SK-N-SH (cell line): ENCODE results near the gene WDHD1. TPM values are rescaled to one million over a fixed set of nuclear protein-coding genes. Genes with fewer than 3 reads are reported as not detected.
"Not testable (repeated sequence)": the region's sequence is repeated elsewhere in the genome, so short reads cannot be mapped to it uniquely, and the experiment has no call there.

Experiments used
- CTCF ChIA-PET: fragments of 300-600, 350-600 bp; formaldehyde crosslinking; extraction: SDS; loops from one replicate; lab custom pipeline; 2021; lab: Yijun Ruan, JAX
- POLR2A ChIA-PET: fragments of 350-600 bp; sonication (Branson Sonifier 250); formaldehyde crosslinking; extraction: SDS; loops from one replicate; lab custom pipeline; 2020; ENCODE audit warnings: antibody characterized with exemption, inconsistent platforms; lab: Yijun Ruan, JAX
- DNase-seq: peaks from one replicate; pipeline ENCODE4 v3.0.0; 2012
- H2AFZ ChIP-seq: fragments of 200-600 bp; sonication (generic); 2 replicates; pipeline ENCODE4 v1.8.1; 2016; ENCODE audit warnings: antibody characterized with exemption, mild to moderate bottlenecking, low read depth
- H3F3A ChIP-seq: fragments of 200-600 bp; sonication (generic); replicated peaks from 2 replicates; pipeline ENCODE3; 2016; ENCODE audit warnings: antibody characterized with exemption, mild to moderate bottlenecking; ENCODE audit not compliant: insufficient read depth
- H3K27ac ChIP-seq, 2 experiments: fragments of 200-500 bp in 1 of 2; fragments of 200-600 bp in 1 of 2; sonication (Bioruptor generic) in 1 of 2; sonication (generic), shearing (Covaris generic) in 1 of 2; 2 replicates each; pipeline versions ENCODE4 v1.5.1 to v1.6.1; 2014 to 2016; ENCODE audit warnings: low read depth in 2 of 2, inconsistent platforms in 1 of 2, low read length in 1 of 2, mild to moderate bottlenecking in 1 of 2, mixed read lengths in 1 of 2
- H3K27me3 ChIP-seq: fragments of 200-600 bp; sonication (generic), shearing (Covaris generic); 2 replicates; pipeline ENCODE4 v1.6.1; 2016; ENCODE audit warnings: mixed run types; ENCODE audit not compliant: insufficient read depth
- H3K36me3 ChIP-seq, 2 experiments: fragments of 200-500 bp in 1 of 2; fragments of 200-600 bp in 1 of 2; sonication (Bioruptor generic) in 1 of 2; sonication (generic) in 1 of 2; replicated peaks in 1 of 2; 2 replicates each; pipeline versions ENCODE3 to v1.5.1; 2014 to 2016; ENCODE audit warnings: low read length in 1 of 2, mild to moderate bottlenecking in 1 of 2; ENCODE audit not compliant: insufficient read depth in 2 of 2, control insufficient read depth in 1 of 2
- H3K4me1 ChIP-seq, 2 experiments: fragments of 200-500 bp in 1 of 2; fragments of 200-600 bp in 1 of 2; sonication (Bioruptor generic) in 1 of 2; sonication (generic), shearing (Covaris generic) in 1 of 2; 2 replicates each; pipeline versions ENCODE4 v1.5.1 to v1.6.1; 2014 to 2016; ENCODE audit warnings: low read depth in 1 of 2, low read length in 1 of 2, mixed run types in 1 of 2; ENCODE audit not compliant: insufficient read depth in 2 of 2, control insufficient read depth in 1 of 2
- H3K4me2 ChIP-seq: fragments of 200-600 bp; sonication (generic), shearing (Covaris generic); 2 replicates; pipeline ENCODE4 v1.6.1; 2017; ENCODE audit warnings: mixed run types
- H3K4me3 ChIP-seq, 2 experiments: fragments of 200-500 bp in 1 of 2; fragments of 200-600 bp in 1 of 2; sonication (Bioruptor generic) in 1 of 2; sonication (generic), shearing (Covaris generic) in 1 of 2; 2 replicates each; pipeline versions ENCODE4 v1.5.1 to v1.8.1; 2014 to 2016; ENCODE audit warnings: low read depth in 2 of 2, inconsistent platforms in 1 of 2, low read length in 1 of 2, mild to moderate bottlenecking in 1 of 2, mixed read lengths in 1 of 2, moderate library complexity in 1 of 2
- H3K79me2 ChIP-seq: fragments of 200-600 bp; sonication (generic); 2 replicates; pipeline ENCODE4 v1.8.1; 2017; ENCODE audit warnings: mild to moderate bottlenecking; ENCODE audit not compliant: insufficient read depth
- H3K9ac ChIP-seq: fragments of 200-600 bp; sonication (generic); 2 replicates; pipeline ENCODE4 v1.6.1; 2017; ENCODE audit warnings: mixed run types
- H3K9me2 ChIP-seq: fragments of 200-600 bp; sonication (generic); 2 replicates; pipeline ENCODE4 v1.6.1; 2017; ENCODE audit warnings: mixed run types
- H3K9me3 ChIP-seq: fragments of 200-600 bp; sonication (generic); 2 replicates; pipeline ENCODE4 v1.6.1; 2017; ENCODE audit warnings: mixed run types, mild to moderate bottlenecking, moderate library complexity
- H4K20me1 ChIP-seq: fragments of 200-600 bp; sonication (generic); 2 replicates; pipeline ENCODE4 v1.6.1; 2017; ENCODE audit warnings: mild to moderate bottlenecking, mixed run types; ENCODE audit not compliant: insufficient read depth
- CHD2 ChIP-seq: fragments of 150-350 bp; IDR thresholded peaks from 2 replicates; pipeline ENCODE4 v1.6.1; 2018; ENCODE audit warnings: low read length; ENCODE audit not compliant: partially characterized antibody
- EP300 ChIP-seq, 2 experiments: IDR thresholded peaks; 2 replicates each; pipeline versions ENCODE4 v1.4.0 to v1.6.1; 2012; ENCODE audit warnings: borderline replicate concordance in 1 of 2, low read depth in 1 of 2, low read length in 1 of 2
- EZH2phosphoT487 ChIP-seq: fragments of 200-600 bp; sonication (generic); IDR thresholded peaks from 2 replicates; pipeline ENCODE4 v1.6.1; 2017; ENCODE audit warnings: low read depth, mixed run types, mild to moderate bottlenecking, antibody characterized with exemption, moderate library complexity, borderline replicate concordance
- FOSL2 ChIP-seq: IDR thresholded peaks from 2 replicates; pipeline ENCODE4 v1.4.0; 2012; ENCODE audit warnings: low read depth, mild to moderate bottlenecking, moderate library complexity, borderline replicate concordance
- FOXM1 ChIP-seq: IDR thresholded peaks from 2 replicates; pipeline ENCODE4 v1.4.0; 2012; ENCODE audit warnings: low read depth, mild to moderate bottlenecking
- GATA2 ChIP-seq: sonication (generic); formaldehyde crosslinking; IDR thresholded peaks from 2 replicates; pipeline ENCODE4 v1.5.0; 2020; ENCODE audit warnings: mild to moderate bottlenecking, missing genetic modification reagents
- JUND ChIP-seq: IDR thresholded peaks from 2 replicates; pipeline ENCODE4 v1.4.0; 2012
- MEF2A ChIP-seq: IDR thresholded peaks from 2 replicates; pipeline ENCODE4 v1.4.0; 2012; ENCODE audit warnings: low read depth, borderline replicate concordance
- MXI1 ChIP-seq: IDR thresholded peaks from 2 replicates; pipeline ENCODE4 v1.6.1; 2012; ENCODE audit warnings: mild to moderate bottlenecking, low read depth, low read length, improper control_type of control experiment
- NFIC ChIP-seq: IDR thresholded peaks from 2 replicates; pipeline ENCODE4 v1.4.0; 2012; ENCODE audit warnings: borderline replicate concordance
- RFX5 ChIP-seq: IDR thresholded peaks from 2 replicates; pipeline ENCODE4 v1.6.1; 2012; ENCODE audit warnings: mild to moderate bottlenecking, improper control_type of control experiment, low read length
- RXRA ChIP-seq: IDR thresholded peaks from 2 replicates; pipeline ENCODE4 v1.4.0; 2012; ENCODE audit warnings: low read depth, mild to moderate bottlenecking, borderline replicate concordance
- SMC3 ChIP-seq: IDR thresholded peaks from 2 replicates; pipeline ENCODE4 v1.6.1; 2012; ENCODE audit warnings: low read depth, low read length, improper control_type of control experiment
- WGBS: methylation state at CpG from one replicate; pipeline ENCODE4 v1.1.6; 2017; ENCODE audit warnings: low lambda C conversion rate; 5-methylcytosine and 5-hydroxymethylcytosine counted together
- polyA plus RNA-seq, 3 experiments: library from polyadenylated mRNA; depleted of rRNA; stranded (reverse); fragments of >200 nt; gene quantifications; 2 replicates each; pipeline ENCODE4 v1.2.3, GENCODE V29; 2012
- TF ChIP-seq, protein P1 (sequence below): IDR thresholded peaks from 2 replicates; pipeline ENCODE4 v1.4.0; 2012; ENCODE audit warnings: low read depth
- TF ChIP-seq, protein P2 (sequence below): IDR thresholded peaks from 2 replicates; pipeline ENCODE4 v1.4.0; 2012; ENCODE audit warnings: low read depth, borderline replicate concordance
- TF ChIP-seq, protein P3 (sequence below): IDR thresholded peaks from 2 replicates; pipeline ENCODE4 v1.4.0; 2012; ENCODE audit warnings: low read depth, borderline replicate concordance
- TF ChIP-seq, protein P4 (sequence below): IDR thresholded peaks from 2 replicates; pipeline ENCODE4; 2012

The WDHD1 gene
- polyA plus RNA-seq, 1 of the 3 experiments (the other 2 are of a cell fraction): 2.9 TPM

DNA sequence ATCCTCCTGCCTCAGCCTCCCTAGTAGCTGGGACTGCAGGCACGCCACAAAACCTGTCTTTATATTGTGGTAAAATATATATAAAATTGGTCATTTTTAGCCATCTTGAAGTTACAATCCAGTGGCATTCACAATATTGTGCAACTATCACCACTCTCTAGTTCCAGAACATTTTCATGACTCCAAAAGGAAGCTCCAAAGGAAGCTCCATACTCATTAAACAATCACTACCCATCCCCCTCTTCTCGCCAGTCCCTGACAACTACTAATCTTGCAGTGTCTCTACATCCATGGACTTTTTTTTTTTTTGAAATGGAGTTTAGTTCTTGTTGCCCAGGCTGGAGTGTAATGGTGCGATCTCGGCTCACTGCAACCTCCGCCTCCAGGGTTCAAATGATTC lies 127.3 kb downstream of the WDHD1 start:
- H4K20me1 ChIP-seq: no peaks in the 10 kb centered on the region
- ChIA-PET CTCF (interaction anchor here (0.6 to 3.6 kb wide), 4 partner anchors 12 to 126 kb away, joined by 3 to 13 read pairs (median 3); no protein-coding TSS in a partner anchor), POLR2A (interaction anchor here (0.6 to 1.4 kb wide), 3 partner anchors 15 to 81 kb away, joined by 3 to 5 read pairs (median 5); no protein-coding TSS in a partner anchor)
- H3K36me3 ChIP-seq: no peaks in the 10 kb centered on the region
- no peaks in the 10 kb centered on the region for H3K9me3 ChIP-seq
- no peaks in the 10 kb centered on the region for H3F3A ChIP-seq
- no peak overlapping the region for H3K4me2 ChIP-seq
- H3K9ac ChIP-seq: no peak overlapping the region
- H3K9me2 ChIP-seq: no peaks in the 10 kb centered on the region
- H3K4me1 ChIP-seq: peaks cover 5 to 12% of the 10 kb centered on the region in 2 experiments; a peak in 2 of 4 replicates
- H3K4me3 ChIP-seq: peak overlapping the region in 1 of 2 experiments; percentile 1; a peak in 1 of 4 replicates
- TF ChIP-seq EP300 (IDR thresholded peaks at IDR 0.05; ENCODE audit: borderline replicate concordance in 1 of 2, low read depth in 1 of 2, low read length in 1 of 2) (no peak), JUND (no peak)
- H3K27me3 ChIP-seq: no peaks in the 10 kb centered on the region
- H2AFZ ChIP-seq: no peak overlapping the region
- WGBS: 97% methylated on average over 5 of the region's 5 CpGs
- H3K79me2 ChIP-seq: no peaks in the 10 kb centered on the region
- no peak for DNase-seq
- H3K27ac ChIP-seq: no peak overlapping the region

DNA sequence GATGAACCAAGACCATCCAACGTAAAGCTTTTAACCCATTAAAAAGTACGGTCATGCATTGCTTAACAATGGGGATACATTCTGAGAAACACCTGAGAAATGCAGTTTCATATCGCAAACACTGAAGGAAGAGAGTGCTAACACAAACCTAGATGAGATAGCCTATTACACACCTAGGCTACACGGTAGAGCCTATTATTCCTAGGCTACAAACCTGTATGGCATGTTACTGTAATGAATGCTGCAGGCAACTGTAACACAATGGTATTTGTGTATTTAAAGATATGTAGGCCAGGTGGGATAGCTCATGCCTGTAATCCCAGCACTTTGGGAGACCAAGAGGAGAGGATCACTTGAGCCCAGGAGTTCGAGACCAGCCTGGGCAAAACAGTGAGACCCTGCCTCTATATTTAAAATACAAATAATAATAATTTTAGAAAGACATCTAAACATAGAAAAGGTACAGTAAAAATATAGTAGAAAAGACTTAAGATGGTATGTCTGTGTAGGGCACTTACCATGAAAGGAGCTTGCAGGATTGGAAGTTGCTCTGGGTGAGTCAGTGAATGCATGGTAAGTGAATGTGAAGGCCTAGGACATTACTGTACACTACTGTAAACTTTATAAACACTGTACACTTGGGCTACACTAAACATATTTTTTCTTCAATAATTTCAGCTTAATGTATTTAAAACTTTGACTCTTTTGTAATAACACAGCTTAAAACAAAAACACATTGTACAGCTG lies 128.9 kb downstream of the WDHD1 start:
- H3K79me2 ChIP-seq, H3K9ac ChIP-seq, H2AFZ ChIP-seq, H3K9me2 ChIP-seq, H3K27me3 ChIP-seq, DNase-seq, H3K9me3 ChIP-seq, H3F3A ChIP-seq, H3K4me3 ChIP-seq, H3K36me3 ChIP-seq, H4K20me1 ChIP-seq, H3K27ac ChIP-seq, H3K4me2 ChIP-seq: not testable (repeated sequence)
- POLR2A ChIA-PET: interaction anchor here (1.4 kb wide), 1 partner anchor 15 kb away, joined by 5 read pairs; no protein-coding TSS in a partner anchor
- peaks cover 5 to 11% of the 10 kb centered on the region in 2 experiments; a peak in 2 of 4 replicates for H3K4me1 ChIP-seq
- 90% methylated on average over 5 of the region's 5 CpGs for WGBS
- CTCF ChIA-PET: interaction anchor here (1.2 to 3.6 kb wide), 3 partner anchors 11 to 115 kb away, joined by 3 to 13 read pairs (median 3); no protein-coding TSS in a partner anchor

DNA sequence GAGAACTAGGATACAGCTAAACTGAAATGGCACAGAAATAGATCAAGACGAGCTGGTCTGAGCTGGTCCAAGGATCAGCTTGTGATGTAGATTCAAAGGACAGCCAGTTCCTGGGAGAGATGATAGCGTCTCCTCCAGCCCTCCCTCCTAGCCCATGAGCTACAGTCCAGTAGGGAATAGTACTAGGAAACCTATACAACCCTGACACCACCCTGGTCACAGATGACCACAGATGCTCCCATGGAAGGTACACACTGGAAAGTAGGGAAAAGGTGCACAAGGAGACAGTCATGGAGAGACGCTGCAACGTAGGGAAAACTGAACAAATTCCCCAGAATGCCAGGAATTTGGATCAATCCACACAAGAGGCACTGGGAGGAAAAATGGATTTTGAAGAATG lies 131.2 kb downstream of the WDHD1 start:
- Histone ChIP-seq H4K20me1 (no peaks in the 10 kb centered on the region), H2AFZ (peak overlapping the region; percentile 59; the same call in 1 of the 2 replicates), H3K27ac (peak overlapping the region; percentile 41 to 53; a peak in 3 of 4 replicates), H3K36me3 (no peaks in the 10 kb centered on the region), H3K9me2 (no peaks in the 10 kb centered on the region), H3K4me1 (peaks cover 0 to 11% of the 10 kb centered on the region in 2 experiments; a peak in 2 of 4 replicates), H3K4me2 (no peak overlapping the region; the same call in 1 of the 2 replicates), H3K4me3 (no peak overlapping the region; a peak in 1 of 4 replicates), H3K27me3 (no peaks in the 10 kb centered on the region), H3K79me2 (no peaks in the 10 kb centered on the region), H3K9ac (no peak overlapping the region), H3F3A (no peaks in the 10 kb centered on the region)
- POLR2A ChIA-PET: no interaction called here
- WGBS: 86% methylated on average over 4 of the region's 4 CpGs
- no peak for DNase-seq
- CTCF ChIA-PET: interaction anchor here (0.9 kb wide), 2 partner anchors 11 to 122 kb away, joined by 3 to 4 read pairs; no protein-coding TSS in a partner anchor
- TF ChIP-seq FOXM1 (no peak), FOSL2 (no peak), GATA2 (CRISPR knock-in tag) (no peak), CHD2 (no peak), JUND (no peak), NFIC (no peak), SMC3 (no peak), RFX5 (no peak), MXI1 (no peak), MEF2A (no peak), RXRA (no peak), EZH2phosphoT487 (no peak)
- TF ChIP-seq, protein P1, sequence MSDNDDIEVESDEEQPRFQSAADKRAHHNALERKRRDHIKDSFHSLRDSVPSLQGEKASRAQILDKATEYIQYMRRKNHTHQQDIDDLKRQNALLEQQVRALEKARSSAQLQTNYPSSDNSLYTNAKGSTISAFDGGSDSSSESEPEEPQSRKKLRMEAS: no peak
- TF ChIP-seq, protein P2, sequence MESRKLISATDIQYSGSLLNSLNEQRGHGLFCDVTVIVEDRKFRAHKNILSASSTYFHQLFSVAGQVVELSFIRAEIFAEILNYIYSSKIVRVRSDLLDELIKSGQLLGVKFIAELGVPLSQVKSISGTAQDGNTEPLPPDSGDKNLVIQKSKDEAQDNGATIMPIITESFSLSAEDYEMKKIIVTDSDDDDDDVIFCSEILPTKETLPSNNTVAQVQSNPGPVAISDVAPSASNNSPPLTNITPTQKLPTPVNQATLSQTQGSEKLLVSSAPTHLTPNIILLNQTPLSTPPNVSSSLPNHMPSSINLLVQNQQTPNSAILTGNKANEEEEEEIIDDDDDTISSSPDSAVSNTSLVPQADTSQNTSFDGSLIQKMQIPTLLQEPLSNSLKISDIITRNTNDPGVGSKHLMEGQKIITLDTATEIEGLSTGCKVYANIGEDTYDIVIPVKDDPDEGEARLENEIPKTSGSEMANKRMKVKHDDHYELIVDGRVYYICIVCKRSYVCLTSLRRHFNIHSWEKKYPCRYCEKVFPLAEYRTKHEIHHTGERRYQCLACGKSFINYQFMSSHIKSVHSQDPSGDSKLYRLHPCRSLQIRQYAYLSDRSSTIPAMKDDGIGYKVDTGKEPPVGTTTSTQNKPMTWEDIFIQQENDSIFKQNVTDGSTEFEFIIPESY: no peak
- TF ChIP-seq, protein P3, sequence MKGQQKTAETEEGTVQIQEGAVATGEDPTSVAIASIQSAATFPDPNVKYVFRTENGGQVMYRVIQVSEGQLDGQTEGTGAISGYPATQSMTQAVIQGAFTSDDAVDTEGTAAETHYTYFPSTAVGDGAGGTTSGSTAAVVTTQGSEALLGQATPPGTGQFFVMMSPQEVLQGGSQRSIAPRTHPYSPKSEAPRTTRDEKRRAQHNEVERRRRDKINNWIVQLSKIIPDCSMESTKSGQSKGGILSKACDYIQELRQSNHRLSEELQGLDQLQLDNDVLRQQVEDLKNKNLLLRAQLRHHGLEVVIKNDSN: no peak
- TF ChIP-seq, protein P4, sequence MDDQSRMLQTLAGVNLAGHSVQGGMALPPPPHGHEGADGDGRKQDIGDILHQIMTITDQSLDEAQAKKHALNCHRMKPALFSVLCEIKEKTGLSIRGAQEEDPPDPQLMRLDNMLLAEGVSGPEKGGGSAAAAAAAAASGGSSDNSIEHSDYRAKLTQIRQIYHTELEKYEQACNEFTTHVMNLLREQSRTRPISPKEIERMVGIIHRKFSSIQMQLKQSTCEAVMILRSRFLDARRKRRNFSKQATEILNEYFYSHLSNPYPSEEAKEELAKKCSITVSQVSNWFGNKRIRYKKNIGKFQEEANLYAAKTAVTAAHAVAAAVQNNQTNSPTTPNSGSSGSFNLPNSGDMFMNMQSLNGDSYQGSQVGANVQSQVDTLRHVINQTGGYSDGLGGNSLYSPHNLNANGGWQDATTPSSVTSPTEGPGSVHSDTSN: no peak
- TF ChIP-seq, all 33 proteins: peak for 0
- no peaks in the 10 kb centered on the region for H3K9me3 ChIP-seq
